ENCODE measurements around the gene TMEM129.

DNA sequence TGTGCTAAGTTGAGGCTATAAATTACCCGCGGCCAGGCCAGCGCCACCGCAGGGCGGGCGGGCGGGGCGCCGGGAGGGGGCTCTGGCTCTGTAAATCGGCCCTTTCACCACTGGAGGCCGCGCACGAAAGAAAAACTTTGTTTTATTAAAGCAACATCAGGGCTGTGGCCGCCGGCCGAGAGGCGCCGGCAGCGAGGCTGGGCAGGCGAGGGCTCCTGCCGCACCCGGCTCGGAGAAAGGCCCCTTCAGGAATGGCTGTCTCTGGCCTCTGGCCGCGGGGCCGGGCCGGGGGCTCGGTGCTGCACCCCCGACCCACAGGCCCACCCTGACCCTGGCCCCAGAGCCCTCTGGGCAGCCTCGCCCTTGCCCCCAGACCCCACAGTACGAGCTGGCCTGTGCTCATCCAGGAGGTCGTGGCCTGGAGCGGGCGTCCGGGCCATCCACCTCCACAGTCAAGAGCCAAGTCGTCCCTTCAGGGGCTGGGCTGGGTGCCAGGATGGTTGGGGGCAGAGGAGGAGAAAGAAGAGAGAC, 42.5 kb upstream of the TMEM129 start:
- TF ChIP-seq, protein P1, sequence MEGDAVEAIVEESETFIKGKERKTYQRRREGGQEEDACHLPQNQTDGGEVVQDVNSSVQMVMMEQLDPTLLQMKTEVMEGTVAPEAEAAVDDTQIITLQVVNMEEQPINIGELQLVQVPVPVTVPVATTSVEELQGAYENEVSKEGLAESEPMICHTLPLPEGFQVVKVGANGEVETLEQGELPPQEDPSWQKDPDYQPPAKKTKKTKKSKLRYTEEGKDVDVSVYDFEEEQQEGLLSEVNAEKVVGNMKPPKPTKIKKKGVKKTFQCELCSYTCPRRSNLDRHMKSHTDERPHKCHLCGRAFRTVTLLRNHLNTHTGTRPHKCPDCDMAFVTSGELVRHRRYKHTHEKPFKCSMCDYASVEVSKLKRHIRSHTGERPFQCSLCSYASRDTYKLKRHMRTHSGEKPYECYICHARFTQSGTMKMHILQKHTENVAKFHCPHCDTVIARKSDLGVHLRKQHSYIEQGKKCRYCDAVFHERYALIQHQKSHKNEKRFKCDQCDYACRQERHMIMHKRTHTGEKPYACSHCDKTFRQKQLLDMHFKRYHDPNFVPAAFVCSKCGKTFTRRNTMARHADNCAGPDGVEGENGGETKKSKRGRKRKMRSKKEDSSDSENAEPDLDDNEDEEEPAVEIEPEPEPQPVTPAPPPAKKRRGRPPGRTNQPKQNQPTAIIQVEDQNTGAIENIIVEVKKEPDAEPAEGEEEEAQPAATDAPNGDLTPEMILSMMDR (IDR thresholded peaks at IDR 0.05; ENCODE audit: poor library complexity, severe bottlenecking), result no peak
- TF ChIP-seq EP300 (conservative IDR thresholded peaks at IDR 0.05; ENCODE audit: poor library complexity, severe bottlenecking), result no peak
- TF ChIP-seq POLR2AphosphoS5 (IDR thresholded peaks at IDR 0.05), result no peak
- no peak for TF ChIP-seq EZH2 (IDR thresholded peaks at IDR 0.05; ENCODE audit: borderline replicate concordance, insufficient read depth, low read length, poor library complexity, severe bottlenecking)
